Esophagus squamous epithelium (tissue), 5 donors: ENCODE data around the gene SH3BP5L. TPM values are rescaled to one million over a fixed set of nuclear protein-coding genes. Genes with fewer than 3 reads are reported as not detected.
"Not testable (repeated sequence)": the region's sequence is repeated elsewhere in the genome, so short reads cannot be mapped to it uniquely, and the experiment has no call there.

Experiments used
- DNase-seq: peaks from one replicate; lab custom pipeline; 2025; lab: John Stamatoyannopoulos, UW
- H3K27ac ChIP-seq, 4 donors: fragments of 200-600 bp; sonication (generic); one replicate each; pipeline ENCODE4 v1.5.1; 2016 to 2019; ENCODE audit warnings: mild to moderate bottlenecking in 1 of 4
- H3K27me3 ChIP-seq, 4 donors: fragments of 200-600 bp; sonication (generic); 1 replicate in 3 of 4; 2 replicates in 1 of 4; pipeline versions ENCODE4 v1.5.1 to v1.6.0; 2017 to 2021; ENCODE audit warnings: antibody characterized with exemption in 1 of 4
- H3K36me3 ChIP-seq, 3 donors: fragments of 200-600 bp; sonication (generic); one replicate each; pipeline ENCODE4 v1.5.1; 2016 to 2019
- H3K4me1 ChIP-seq, 3 donors: fragments of 200-600 bp; sonication (generic); one replicate each; pipeline ENCODE4 v1.5.1; 2017 to 2019
- H3K4me3 ChIP-seq, 4 donors: fragments of 200-600 bp; sonication (generic); 1 replicate in 3 of 4; 2 replicates in 1 of 4; pipeline ENCODE4 v1.5.1; 2016 to 2019; ENCODE audit warnings: mild to moderate bottlenecking in 2 of 4, moderate library complexity in 1 of 4
- H3K9me3 ChIP-seq, 3 donors: fragments of 200-600 bp; sonication (generic); one replicate each; pipeline ENCODE4 v1.5.1; 2016 to 2019
- POLR2A ChIP-seq, 4 donors: fragments of 450-650 bp; IDR thresholded peaks; one replicate each; pipeline ENCODE4 v1.6.1; 2017; ENCODE audit warnings: antibody characterized with exemption in 4 of 4, mild to moderate bottlenecking in 4 of 4, moderate library complexity in 3 of 4
- WGBS, 2 donors: methylation state at CpG; one replicate each; pipeline ENCODE4 v1.1.5; 2018; 5-methylcytosine and 5-hydroxymethylcytosine counted together
- intact Hi-C: fragments of 100-400 bp; cut with DNase I; formaldehyde crosslinking; loops from one replicate; pipeline ENCODE4 v1.15.0; 2022
- total RNA-seq, 4 donors: library from RNA; depleted of rRNA; stranded (reverse); fragments of >200 nt; gene quantifications; one replicate each; pipeline ENCODE4 v1.1.0, GENCODE V29; 2016
- TF ChIP-seq, protein P1 (sequence below), 6 experiments: fragments of 450-650 bp in 4 of 6; fragments of 200-600 bp in 2 of 6; sonication (generic) in 2 of 6; IDR thresholded peaks; one replicate each; pipeline ENCODE4 v1.5.1; 2016 to 2019; ENCODE audit warnings: antibody characterized with exemption in 6 of 6, mild to moderate bottlenecking in 4 of 6, moderate library complexity in 4 of 6
- donor health status: DM: yes; HTN: yes; CAD: no.

Gene SH3BP5L
- total RNA-seq, 4 donors from 2014 or later, result 19.2 to 23.1 (median 21.9) TPM

DNA sequence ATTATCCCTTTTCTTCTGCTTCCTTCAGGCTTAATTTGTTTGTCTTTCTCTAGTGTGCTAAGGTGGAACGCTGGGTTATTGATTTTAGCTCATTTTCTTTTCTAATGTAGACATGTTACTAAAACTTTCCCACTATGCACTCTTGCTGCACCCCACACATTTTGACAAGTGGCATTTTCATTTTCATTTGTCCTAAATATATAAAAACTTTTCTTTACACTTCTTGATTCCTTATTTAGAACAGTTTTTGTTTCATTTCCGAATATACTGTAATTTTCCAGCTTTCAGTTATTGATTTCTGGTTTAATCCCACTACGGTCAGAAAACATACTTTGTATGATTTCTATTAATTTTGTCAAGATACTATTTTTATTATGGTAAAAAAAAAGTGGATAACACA, 25.3 kb downstream of the SH3BP5L start:
- intact Hi-C loops, result no loop called here
- no peak overlapping the region for H3K27ac ChIP-seq
- H3K4me1 ChIP-seq, result no peaks in the 10 kb centered on the region
- TF ChIP-seq, protein P1, sequence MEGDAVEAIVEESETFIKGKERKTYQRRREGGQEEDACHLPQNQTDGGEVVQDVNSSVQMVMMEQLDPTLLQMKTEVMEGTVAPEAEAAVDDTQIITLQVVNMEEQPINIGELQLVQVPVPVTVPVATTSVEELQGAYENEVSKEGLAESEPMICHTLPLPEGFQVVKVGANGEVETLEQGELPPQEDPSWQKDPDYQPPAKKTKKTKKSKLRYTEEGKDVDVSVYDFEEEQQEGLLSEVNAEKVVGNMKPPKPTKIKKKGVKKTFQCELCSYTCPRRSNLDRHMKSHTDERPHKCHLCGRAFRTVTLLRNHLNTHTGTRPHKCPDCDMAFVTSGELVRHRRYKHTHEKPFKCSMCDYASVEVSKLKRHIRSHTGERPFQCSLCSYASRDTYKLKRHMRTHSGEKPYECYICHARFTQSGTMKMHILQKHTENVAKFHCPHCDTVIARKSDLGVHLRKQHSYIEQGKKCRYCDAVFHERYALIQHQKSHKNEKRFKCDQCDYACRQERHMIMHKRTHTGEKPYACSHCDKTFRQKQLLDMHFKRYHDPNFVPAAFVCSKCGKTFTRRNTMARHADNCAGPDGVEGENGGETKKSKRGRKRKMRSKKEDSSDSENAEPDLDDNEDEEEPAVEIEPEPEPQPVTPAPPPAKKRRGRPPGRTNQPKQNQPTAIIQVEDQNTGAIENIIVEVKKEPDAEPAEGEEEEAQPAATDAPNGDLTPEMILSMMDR (IDR thresholded peaks at IDR 0.05), result no peak
- no peaks in the 10 kb centered on the region for H3K9me3 ChIP-seq
- WGBS, 2 donors, result 58 to 69% methylated on average over 3 of the region's 3 CpGs
- H3K27me3 ChIP-seq, result peaks cover 0 to 13% (median 0%) of the 10 kb centered on the region in 4 donors
- DNase-seq, result no peak
- no peak overlapping the region for H3K4me3 ChIP-seq
- no peaks in the 10 kb centered on the region for H3K36me3 ChIP-seq

DNA sequence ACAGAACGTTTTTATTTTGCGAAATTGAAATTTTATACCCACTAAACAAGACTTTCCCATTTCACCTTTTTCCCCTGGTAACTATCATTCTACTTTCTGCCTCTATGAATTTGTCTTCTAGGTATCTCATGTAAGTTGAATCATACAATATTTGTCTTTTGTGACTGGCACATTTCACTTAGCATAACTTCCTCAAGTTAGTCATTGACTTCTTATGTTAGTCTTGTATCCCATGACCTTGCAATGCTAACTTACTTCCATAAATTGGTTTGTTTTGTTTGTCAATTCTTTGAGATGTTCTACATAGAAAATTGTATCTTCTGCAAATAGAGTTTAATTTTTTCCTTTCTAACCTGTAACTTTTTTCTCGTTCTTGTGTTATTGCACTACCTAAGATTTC, 26.9 kb downstream of the SH3BP5L start:
- H3K4me1 ChIP-seq, result no peaks in the 10 kb centered on the region
- intact Hi-C loops, result no loop called here
- H3K4me3 ChIP-seq, result no peak overlapping the region
- DNase-seq, result no peak
- TF ChIP-seq POLR2A (IDR thresholded peaks at IDR 0.05), result no peak
- TF ChIP-seq, protein P1 (IDR thresholded peaks at IDR 0.05), result no peak
- no peak overlapping the region for H3K27ac ChIP-seq
- WGBS, 2 donors, result 73 to 91% methylated on average over 3 of the region's 3 CpGs
- H3K27me3 ChIP-seq, result peaks cover 0 to 13% (median 0%) of the 10 kb centered on the region in 4 donors
- H3K9me3 ChIP-seq, result no peaks in the 10 kb centered on the region
- no peaks in the 10 kb centered on the region for H3K36me3 ChIP-seq

DNA sequence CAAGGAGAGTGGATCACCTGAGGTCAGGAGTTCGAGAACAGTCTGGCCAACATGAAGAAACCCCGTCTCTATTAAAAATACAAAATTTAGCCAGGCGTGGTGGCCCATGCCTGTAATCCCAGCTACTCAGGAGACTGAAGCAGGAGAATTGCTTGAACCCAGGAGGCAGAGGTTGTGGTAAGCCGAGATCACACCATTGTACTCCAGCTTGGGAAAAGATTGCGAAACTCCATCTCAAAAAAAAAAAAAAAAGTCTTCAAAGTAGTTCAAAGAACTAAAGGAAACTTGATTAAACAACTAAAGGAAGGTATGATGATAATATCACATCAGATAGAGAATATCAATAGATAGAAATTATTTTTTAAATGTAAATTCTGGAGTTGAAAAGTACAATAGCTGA, 31.1 kb downstream of the SH3BP5L start:
- DNase-seq, H3K36me3 ChIP-seq, H3K4me3 ChIP-seq, H3K27ac ChIP-seq, intact Hi-C loops, H3K9me3 ChIP-seq, H3K27me3 ChIP-seq, H3K4me1 ChIP-seq: not testable (repeated sequence)
- WGBS, 2 donors, result 79 to 80% methylated on average over 5 of the region's 5 CpGs

DNA sequence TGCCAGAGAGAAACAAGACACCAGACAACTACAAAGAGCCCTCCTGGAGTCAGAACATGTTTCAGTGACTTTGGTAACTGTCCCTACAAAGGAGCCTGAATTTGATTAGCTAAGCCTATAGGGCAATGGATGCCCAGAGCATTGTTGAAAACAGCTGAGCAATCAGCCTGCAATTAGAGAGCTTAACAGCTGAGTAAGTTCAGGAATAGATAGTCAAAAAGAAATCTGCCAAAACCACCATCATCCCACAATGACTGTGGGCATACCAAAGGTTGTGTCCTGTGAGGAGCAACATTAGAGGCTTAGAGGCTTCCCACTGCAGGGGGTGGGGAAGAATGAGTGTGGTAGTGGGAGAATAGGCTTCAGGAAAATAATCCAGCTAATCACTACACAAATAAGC, 32.1 kb downstream of the SH3BP5L start:
- Histone ChIP-seq H3K9me3 (no peaks in the 10 kb centered on the region), H3K4me3 (no peak overlapping the region), H3K4me1 (no peaks in the 10 kb centered on the region), H3K36me3 (no peaks in the 10 kb centered on the region), H3K27me3 (peaks cover 0 to 8% (median 0%) of the 10 kb centered on the region in 4 donors), H3K27ac (no peak overlapping the region)
- DNase-seq, result no peak
- TF ChIP-seq, protein P1 (IDR thresholded peaks at IDR 0.05), result no peak
- TF ChIP-seq POLR2A (IDR thresholded peaks at IDR 0.05), result no peak
- intact Hi-C loops, result no loop called here

DNA sequence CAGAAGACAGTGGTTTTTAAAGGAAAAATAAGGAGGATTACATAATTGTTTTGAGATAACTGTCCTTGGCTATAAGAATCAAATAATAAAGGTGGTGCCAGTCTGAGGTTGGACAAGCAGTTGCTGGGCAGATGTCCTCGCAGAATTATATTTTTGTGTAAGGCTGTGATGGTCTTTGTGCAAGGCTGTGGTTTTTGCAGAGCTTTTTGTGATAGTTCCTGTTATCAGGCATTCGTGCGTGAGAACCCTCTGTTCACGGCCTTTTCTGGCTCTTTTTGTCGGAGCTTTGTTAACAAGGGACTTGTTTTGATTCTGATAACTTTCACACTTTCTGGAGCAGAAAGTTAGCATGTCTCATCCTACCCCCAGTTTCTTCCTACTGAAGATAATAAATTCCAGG, 33.4 kb downstream of the SH3BP5L start:
- Histone ChIP-seq H3K4me3 (no peak overlapping the region), H3K36me3 (no peaks in the 10 kb centered on the region), H3K27ac (no peak overlapping the region), H3K27me3 (peaks cover 0 to 8% (median 0%) of the 10 kb centered on the region in 4 donors), H3K9me3 (no peaks in the 10 kb centered on the region), H3K4me1 (no peaks in the 10 kb centered on the region)
- intact Hi-C loops, result no loop called here
- WGBS, 2 donors, result 65 to 75% methylated on average over 5 of the region's 5 CpGs
- no peak for DNase-seq
- TF ChIP-seq POLR2A (IDR thresholded peaks at IDR 0.05), result no peak
- TF ChIP-seq, protein P1 (IDR thresholded peaks at IDR 0.05), result no peak

DNA sequence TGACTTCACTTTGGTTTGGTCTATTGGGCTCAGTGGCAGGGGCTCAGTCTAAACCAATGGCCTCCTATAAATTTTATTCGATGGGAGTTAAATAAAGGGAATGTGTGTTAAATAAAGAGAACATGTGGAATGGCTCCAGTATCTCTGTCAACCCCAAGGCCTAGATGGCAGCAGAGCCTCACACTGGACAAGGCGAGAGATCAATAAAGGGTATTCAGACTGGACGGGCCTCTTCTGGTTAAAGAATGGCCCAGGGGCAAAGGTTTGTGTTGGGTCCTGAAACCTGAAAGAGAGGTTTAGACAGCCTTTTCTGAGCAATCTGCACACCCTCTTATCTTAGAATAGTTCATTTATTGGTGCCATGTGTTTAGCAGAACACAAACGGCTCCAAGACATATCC, 34.7 kb downstream of the SH3BP5L start:
- 77 to 81% methylated on average over 4 of the region's 4 CpGs for WGBS, 2 donors
- Histone ChIP-seq H3K4me1 (no peaks in the 10 kb centered on the region), H3K4me3 (no peak overlapping the region), H3K27me3 (no peaks in the 10 kb centered on the region), H3K36me3 (no peaks in the 10 kb centered on the region), H3K9me3 (no peaks in the 10 kb centered on the region), H3K27ac (no peak overlapping the region)
- intact Hi-C loops, result no loop called here
- DNase-seq, result no peak
- TF ChIP-seq, protein P1 (IDR thresholded peaks at IDR 0.05), result no peak
- TF ChIP-seq POLR2A (IDR thresholded peaks at IDR 0.05), result no peak
